Measurements from ENCODE around the gene FAM193B. TPM values are rescaled to one million over a fixed set of nuclear protein-coding genes. Genes with fewer than 3 reads are reported as not detected.

The FAM193B gene
- total RNA-seq, 1 donor from 2014 or later: 14.0 TPM

- Histone ChIP-seq H3K4me3 (ENCODE audit: low read depth, low read length) (no peak overlapping the region), H3K27me3 (ENCODE audit: control insufficient read depth, insufficient read depth, low read length) (no peaks in the 10 kb centered on the region), H3K36me3 (ENCODE audit: control insufficient read depth, insufficient read depth, low read length) (peaks cover 46% of the 10 kb centered on the region)
- no peak for FAIRE-seq
- no peak for DNase-seq (ENCODE audit: low read depth)
- TF ChIP-seq, protein P1, sequence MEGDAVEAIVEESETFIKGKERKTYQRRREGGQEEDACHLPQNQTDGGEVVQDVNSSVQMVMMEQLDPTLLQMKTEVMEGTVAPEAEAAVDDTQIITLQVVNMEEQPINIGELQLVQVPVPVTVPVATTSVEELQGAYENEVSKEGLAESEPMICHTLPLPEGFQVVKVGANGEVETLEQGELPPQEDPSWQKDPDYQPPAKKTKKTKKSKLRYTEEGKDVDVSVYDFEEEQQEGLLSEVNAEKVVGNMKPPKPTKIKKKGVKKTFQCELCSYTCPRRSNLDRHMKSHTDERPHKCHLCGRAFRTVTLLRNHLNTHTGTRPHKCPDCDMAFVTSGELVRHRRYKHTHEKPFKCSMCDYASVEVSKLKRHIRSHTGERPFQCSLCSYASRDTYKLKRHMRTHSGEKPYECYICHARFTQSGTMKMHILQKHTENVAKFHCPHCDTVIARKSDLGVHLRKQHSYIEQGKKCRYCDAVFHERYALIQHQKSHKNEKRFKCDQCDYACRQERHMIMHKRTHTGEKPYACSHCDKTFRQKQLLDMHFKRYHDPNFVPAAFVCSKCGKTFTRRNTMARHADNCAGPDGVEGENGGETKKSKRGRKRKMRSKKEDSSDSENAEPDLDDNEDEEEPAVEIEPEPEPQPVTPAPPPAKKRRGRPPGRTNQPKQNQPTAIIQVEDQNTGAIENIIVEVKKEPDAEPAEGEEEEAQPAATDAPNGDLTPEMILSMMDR (IDR thresholded peaks at IDR 0.05; ENCODE audit: insufficient read depth, low read length, severe bottlenecking): no peak
Measured at GRCh38 chr5:177512736-177513380, 41.5 kb downstream of the FAM193B start.

- no peak for FAIRE-seq
Measured at GRCh38 chr5:177511796-177512675, 42.3 kb downstream of the FAM193B start.

GRCh38 chr5:177511181-177511580 is 43.2 kb downstream of the FAM193B start:
- no peak for DNase-seq (ENCODE audit: low read depth)
- no peaks in the 10 kb centered on the region for H3K27me3 ChIP-seq (ENCODE audit: control insufficient read depth, insufficient read depth, low read length)
- no peak overlapping the region for H3K4me3 ChIP-seq (ENCODE audit: low read depth, low read length)
- H3K36me3 ChIP-seq (ENCODE audit: control insufficient read depth, insufficient read depth, low read length): peaks cover 46% of the 10 kb centered on the region
- TF ChIP-seq, protein P1 (IDR thresholded peaks at IDR 0.05; ENCODE audit: insufficient read depth, low read length, severe bottlenecking): no peak
- FAIRE-seq: no peak

More at GRCh38 chr5:177511796-177512675, 42.3 kb downstream of the FAM193B start:
- no peaks in the 10 kb centered on the region for H3K27me3 ChIP-seq (ENCODE audit: control insufficient read depth, insufficient read depth, low read length)
- H3K36me3 ChIP-seq (ENCODE audit: control insufficient read depth, insufficient read depth, low read length): peaks cover 46% of the 10 kb centered on the region
- H3K4me3 ChIP-seq (ENCODE audit: low read depth, low read length): no peak overlapping the region
- TF ChIP-seq, protein P1 (IDR thresholded peaks at IDR 0.05; ENCODE audit: insufficient read depth, low read length, severe bottlenecking): no peak
- no peak for DNase-seq (ENCODE audit: low read depth)

DNA sequence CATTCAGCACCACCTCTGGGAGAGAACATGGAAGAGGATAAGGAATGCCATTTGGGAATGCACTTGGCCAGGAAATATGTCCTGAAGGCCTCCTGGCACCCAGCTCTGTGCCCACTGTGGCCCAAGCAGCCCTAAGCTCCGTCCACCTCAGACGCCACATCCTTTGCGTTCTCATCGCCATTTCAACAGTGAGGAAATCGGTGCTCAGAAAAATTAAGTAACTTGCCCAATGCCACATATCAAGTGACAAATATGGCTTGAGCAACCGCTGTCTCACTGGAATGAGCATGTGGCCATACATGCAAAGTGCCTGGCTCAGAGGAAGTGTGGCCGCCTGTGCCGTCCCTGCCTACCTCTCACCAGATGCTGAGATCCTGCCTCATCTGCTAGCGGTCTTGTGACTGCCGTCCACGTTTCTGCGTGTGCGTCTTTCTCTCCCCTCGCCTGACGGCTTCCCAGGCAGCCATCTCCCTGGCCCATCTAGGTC is 43.8 kb downstream of the FAM193B start:
- H3K27me3 ChIP-seq (ENCODE audit: control insufficient read depth, insufficient read depth, low read length): no peaks in the 10 kb centered on the region
- H3K4me3 ChIP-seq (ENCODE audit: low read depth, low read length): no peak overlapping the region
- no peak for FAIRE-seq
- TF ChIP-seq, protein P1 (IDR thresholded peaks at IDR 0.05; ENCODE audit: insufficient read depth, low read length, severe bottlenecking): no peak
- no peak for DNase-seq (ENCODE audit: low read depth)
- H3K36me3 ChIP-seq (ENCODE audit: control insufficient read depth, insufficient read depth, low read length): peaks cover 44% of the 10 kb centered on the region

GRCh38 chr5:177509991-177510566 is 44.3 kb downstream of the FAM193B start:
- H3K27me3 ChIP-seq (ENCODE audit: control insufficient read depth, insufficient read depth, low read length): no peaks in the 10 kb centered on the region
- TF ChIP-seq, protein P1 (IDR thresholded peaks at IDR 0.05; ENCODE audit: insufficient read depth, low read length, severe bottlenecking): no peak
- FAIRE-seq (no peak), DNase-seq (ENCODE audit: low read depth) (no peak)
- peaks cover 40% of the 10 kb centered on the region for H3K36me3 ChIP-seq (ENCODE audit: control insufficient read depth, insufficient read depth, low read length)
- no peak overlapping the region for H3K4me3 ChIP-seq (ENCODE audit: low read depth, low read length)

All from bronchial epithelial cell (primary cell).